ENCODE data around the gene TNNC2.

GRCh38 chr20:45859916-45860315, 32.8 kb upstream of the TNNC2 start:
- TF ChIP-seq CTCF (conservative IDR thresholded peaks at IDR 0.05; ENCODE audit: low read length) (no peak), EZH2phosphoT487 (IDR thresholded peaks at IDR 0.05; ENCODE audit: borderline replicate concordance, low read depth, low read length) (no peak)

Measured in OCI-LY7 (cell line).